Hematopoietic multipotent progenitor cell (in vitro differentiated cells): ENCODE measurements around the gene UGDH. TPM values are rescaled to one million over a fixed set of nuclear protein-coding genes. Genes with fewer than 3 reads are reported as not detected.
"Not testable (repeated sequence)": the region's sequence is repeated elsewhere in the genome, so short reads cannot be mapped to it uniquely, and the experiment has no call there.

Experiments used
- DNase-seq, 3 donors: peaks; one replicate each; pipeline ENCODE4 v3.0.0-alpha.2; 2011 to 2015; ENCODE audit warnings: low read depth in 2 of 3, low spot score in 2 of 3
- total RNA-seq: library from RNA; depleted of rRNA; stranded (reverse); fragments of >200 nt; gene quantifications from one replicate; pipeline ENCODE4 v1.2.3, GENCODE V29; 2012

UGDH gene
- total RNA-seq, 1 donor, result 7.5 TPM

GRCh38 chr4:39497909-39498726 lies 29.1 kb downstream of the UGDH start:
- no peak for DNase-seq

- DNase-seq, result no peak
Observed at GRCh38 chr4:39495446-39496213, 31.6 kb downstream of the UGDH start.

GRCh38 chr4:39494354-39494753 lies 32.9 kb downstream of the UGDH start:
- DNase-seq, result no peak

GRCh38 chr4:39490322-39490721 lies 36.9 kb downstream of the UGDH start:
- no peak for DNase-seq

GRCh38 chr4:39486221-39486804 lies 40.9 kb downstream of the UGDH start:
- no peak for DNase-seq

- DNase-seq, result no peak
Observed at GRCh38 chr4:39484582-39485272, 42.5 kb downstream of the UGDH start.

- no peak for DNase-seq
Observed at GRCh38 chr4:39480902-39481695, 46.1 kb downstream of the UGDH start.

- no peak for DNase-seq
Observed at GRCh38 chr4:39480251-39480650, 47.0 kb downstream of the UGDH start.

GRCh38 chr4:39476187-39476895 lies 50.9 kb downstream of the UGDH start:
- DNase-seq, result no peak

GRCh38 chr4:39472396-39472795 lies 54.8 kb downstream of the UGDH start:
- no peak for DNase-seq

- DNase-seq, result no peak
Observed at GRCh38 chr4:39470402-39470801, 56.8 kb downstream of the UGDH start.

GRCh38 chr4:39469429-39470077 lies 57.7 kb downstream of the UGDH start:
- peak in 2 of 3 donors; percentile 78 to 94 for DNase-seq

- DNase-seq, result no peak
Observed at GRCh38 chr4:39467464-39467863, 59.8 kb downstream of the UGDH start.

GRCh38 chr4:39466747-39467146 lies 60.5 kb downstream of the UGDH start:
- no peak for DNase-seq

GRCh38 chr4:39464886-39465501 lies 62.2 kb downstream of the UGDH start:
- peak in 2 of 3 donors; percentile 38 to 63 for DNase-seq

GRCh38 chr4:39458505-39459300 lies 68.5 kb downstream of the UGDH start, which contains the start of the genes LIAS and RPL9:
LIAS (plus strand) TSS chr4:39459056; CDS start chr4:39459118, 62 bp downstream.
RPL9 (minus strand) TSS chr4:39458922; CDS start chr4:39458439, 483 bp downstream.
- peak; percentile 97 to 98 (median 98) for DNase-seq

GRCh38 chr4:39458161-39458504 lies 69.1 kb downstream of the UGDH start:
- DNase-seq, result not testable (repeated sequence)
